ENCODE data around the gene BORCS6. TPM values are rescaled to one million over a fixed set of nuclear protein-coding genes. Genes with fewer than 3 reads are reported as not detected.

Gene BORCS6
- total and polyA plus RNA-seq, 9 of the 15 experiments (the other 6 are each of a cell fraction or from before 2014, with no cell fraction given) = 0.01 to 7.4 (median 2.3) TPM

- TF ChIP-seq NKRF (IDR thresholded peaks at IDR 0.05; ENCODE audit: borderline replicate concordance) = no peak; the same call in 1 of the 2 replicates
- no peak for TF ChIP-seq ZNF395 (CRISPR knock-in tag; IDR thresholded peaks at IDR 0.05)
- no peak for TF ChIP-seq TAF9B (IDR thresholded peaks at IDR 0.05; ENCODE audit: partially characterized antibody)
- no peak for TF ChIP-seq CEBPG (CRISPR knock-in tag; IDR thresholded peaks at IDR 0.05)
- no peak for TF ChIP-seq CEBPG (tag; conservative IDR thresholded peaks at IDR 0.05 in 1 of 2, IDR thresholded peaks at IDR 0.05 in 1 of 2)
- TF ChIP-seq HDAC1 (IDR thresholded peaks at IDR 0.05) = peak in 1 of 2 experiments; percentile 68; a peak in 1 of 4 replicates
- no peak for TF ChIP-seq ZC3H11A (IDR thresholded peaks at IDR 0.05; ENCODE audit: low read depth, low read length)
- TF ChIP-seq ZNF143 (CRISPR knock-in tag; IDR thresholded peaks at IDR 0.05) = no peak
- TF ChIP-seq NCOA6 (IDR thresholded peaks at IDR 0.05) = no peak
- peak; percentile 37; the same call in 1 of the 2 replicates for TF ChIP-seq POLR2G (IDR thresholded peaks at IDR 0.05; ENCODE audit: low read depth, low read length)
- TF ChIP-seq ATF1 (CRISPR knock-in tag; IDR thresholded peaks at IDR 0.05) = no peak
- peak; percentile 35; the same call in 1 of the 2 replicates for TF ChIP-seq ATF1 (tag; IDR thresholded peaks at IDR 0.05)
- TF ChIP-seq ZNF23 (CRISPR knock-in tag; IDR thresholded peaks at IDR 0.05) = no peak
- TF ChIP-seq BRD4 (IDR thresholded peaks at IDR 0.05) = peak; percentile 55; the same call in 1 of the 2 replicates
- TF ChIP-seq ZNF280A (IDR thresholded peaks at IDR 0.05; ENCODE audit: low read depth, partially characterized antibody) = no peak
- TF ChIP-seq NCOA4 (IDR thresholded peaks at IDR 0.05; ENCODE audit: partially characterized antibody) = no peak
- peak in 1 of 2 experiments; percentile 11; a peak in 1 of 4 replicates for TF ChIP-seq RCOR1 (IDR thresholded peaks at IDR 0.05; ENCODE audit: borderline replicate concordance in 1 of 2, low read depth in 2 of 2, low read length in 2 of 2)
- no peak for TF ChIP-seq FOXA1 (IDR thresholded peaks at IDR 0.05; ENCODE audit: borderline replicate concordance)
- no peak for TF ChIP-seq CTBP1 (IDR thresholded peaks at IDR 0.05; ENCODE audit: borderline replicate concordance)
- TF ChIP-seq ZFP36 (IDR thresholded peaks at IDR 0.05; ENCODE audit: low read depth, low read length, partially characterized antibody) = peak; percentile 3
- no peak for TF ChIP-seq ERF (CRISPR knock-in tag; IDR thresholded peaks at IDR 0.05)
- TF ChIP-seq NR3C1 (CRISPR knock-in tag; IDR thresholded peaks at IDR 0.05) = no peak
- TF ChIP-seq SMAD2 (IDR thresholded peaks at IDR 0.05; ENCODE audit: low read depth, low read length) = no peak
- peak; percentile 55; the same call in 1 of the 2 replicates for TF ChIP-seq RB1 (IDR thresholded peaks at IDR 0.05; ENCODE audit: low read depth)
- no peak for TF ChIP-seq PURB (CRISPR knock-in tag; IDR thresholded peaks at IDR 0.05; ENCODE audit: low read depth)
These were observed 2.3 kb downstream of the BORCS6 start (continued) for GRCh38 chr17:8187517-8188262.
